ENCODE data around the gene SAMD4B. TPM values are rescaled to one million over a fixed set of nuclear protein-coding genes. Genes with fewer than 3 reads are reported as not detected.

SAMD4B gene
- total and polyA plus RNA-seq, 2 experiments from 2014 or later, result 104 to 172 TPM

DNA sequence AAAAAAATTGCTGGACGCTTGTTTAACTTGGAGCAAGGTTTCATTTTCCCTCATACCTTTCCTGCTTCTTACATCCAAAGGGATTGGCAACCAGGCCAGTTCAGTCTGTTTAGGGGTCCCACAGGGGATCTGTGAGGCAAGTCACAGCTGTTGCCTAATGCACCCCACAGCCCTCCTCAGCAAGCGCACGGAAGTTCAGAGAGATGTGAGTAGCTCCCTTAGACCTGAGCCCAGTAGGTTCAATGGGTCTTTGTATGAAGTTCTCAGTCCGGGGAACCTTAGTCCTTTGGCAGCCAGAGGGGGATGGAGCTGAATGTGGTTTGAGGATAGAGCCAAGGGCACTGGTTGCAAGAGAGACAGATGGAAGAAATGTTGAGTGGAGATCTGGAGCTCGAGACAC lies 13.0 kb downstream of the SAMD4B start:
- H3K4me1 ChIP-seq (ENCODE audit: insufficient read depth), result no peaks in the 10 kb centered on the region
- Mint-ChIP-seq H3K27me3 (ENCODE audit: insufficient read depth, low read depth, poor library complexity) (no peaks in the 10 kb centered on the region), H3K9me3 (no peaks in the 10 kb centered on the region), H3K4me1 (no peaks in the 10 kb centered on the region), H3K4me3 (no peak overlapping the region), H3K36me3 (ENCODE audit: low read depth) (peaks cover 68% of the 10 kb centered on the region), H3K27ac (0 out of 2 replicates have a peak overlapping the region, but pooled peaks have one; percentile 16)
- no peaks in the 10 kb centered on the region for H3K27me3 ChIP-seq (ENCODE audit: insufficient read depth)
- H2AFZ ChIP-seq, result no peak overlapping the region
- no peak for TF ChIP-seq JUNB (IDR thresholded peaks at IDR 0.05; ENCODE audit: unreplicated experiment)
- no peak for TF ChIP-seq NANOG (IDR thresholded peaks at IDR 0.05; ENCODE audit: borderline replicate concordance)
- TF ChIP-seq STAT1 (IDR thresholded peaks at IDR 0.05; ENCODE audit: unreplicated experiment), result no peak
- TF ChIP-seq, protein P1, sequence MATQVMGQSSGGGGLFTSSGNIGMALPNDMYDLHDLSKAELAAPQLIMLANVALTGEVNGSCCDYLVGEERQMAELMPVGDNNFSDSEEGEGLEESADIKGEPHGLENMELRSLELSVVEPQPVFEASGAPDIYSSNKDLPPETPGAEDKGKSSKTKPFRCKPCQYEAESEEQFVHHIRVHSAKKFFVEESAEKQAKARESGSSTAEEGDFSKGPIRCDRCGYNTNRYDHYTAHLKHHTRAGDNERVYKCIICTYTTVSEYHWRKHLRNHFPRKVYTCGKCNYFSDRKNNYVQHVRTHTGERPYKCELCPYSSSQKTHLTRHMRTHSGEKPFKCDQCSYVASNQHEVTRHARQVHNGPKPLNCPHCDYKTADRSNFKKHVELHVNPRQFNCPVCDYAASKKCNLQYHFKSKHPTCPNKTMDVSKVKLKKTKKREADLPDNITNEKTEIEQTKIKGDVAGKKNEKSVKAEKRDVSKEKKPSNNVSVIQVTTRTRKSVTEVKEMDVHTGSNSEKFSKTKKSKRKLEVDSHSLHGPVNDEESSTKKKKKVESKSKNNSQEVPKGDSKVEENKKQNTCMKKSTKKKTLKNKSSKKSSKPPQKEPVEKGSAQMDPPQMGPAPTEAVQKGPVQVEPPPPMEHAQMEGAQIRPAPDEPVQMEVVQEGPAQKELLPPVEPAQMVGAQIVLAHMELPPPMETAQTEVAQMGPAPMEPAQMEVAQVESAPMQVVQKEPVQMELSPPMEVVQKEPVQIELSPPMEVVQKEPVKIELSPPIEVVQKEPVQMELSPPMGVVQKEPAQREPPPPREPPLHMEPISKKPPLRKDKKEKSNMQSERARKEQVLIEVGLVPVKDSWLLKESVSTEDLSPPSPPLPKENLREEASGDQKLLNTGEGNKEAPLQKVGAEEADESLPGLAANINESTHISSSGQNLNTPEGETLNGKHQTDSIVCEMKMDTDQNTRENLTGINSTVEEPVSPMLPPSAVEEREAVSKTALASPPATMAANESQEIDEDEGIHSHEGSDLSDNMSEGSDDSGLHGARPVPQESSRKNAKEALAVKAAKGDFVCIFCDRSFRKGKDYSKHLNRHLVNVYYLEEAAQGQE (IDR thresholded peaks at IDR 0.05; ENCODE audit: unreplicated experiment), result no peak
- TF ChIP-seq CREB1 (CRISPR knock-in tag; IDR thresholded peaks at IDR 0.05; ENCODE audit: low read depth), result no peak
- TF ChIP-seq POLR2AphosphoS5 (IDR thresholded peaks at IDR 0.05; ENCODE audit: low read depth), result no peak
- TF ChIP-seq ZNF331 (CRISPR knock-in tag; IDR thresholded peaks at IDR 0.05; ENCODE audit: low read depth), result no peak
- TF ChIP-seq EZH2 (IDR thresholded peaks at IDR 0.05; ENCODE audit: low read depth, unreplicated experiment), result no peak
- TF ChIP-seq, protein P2, sequence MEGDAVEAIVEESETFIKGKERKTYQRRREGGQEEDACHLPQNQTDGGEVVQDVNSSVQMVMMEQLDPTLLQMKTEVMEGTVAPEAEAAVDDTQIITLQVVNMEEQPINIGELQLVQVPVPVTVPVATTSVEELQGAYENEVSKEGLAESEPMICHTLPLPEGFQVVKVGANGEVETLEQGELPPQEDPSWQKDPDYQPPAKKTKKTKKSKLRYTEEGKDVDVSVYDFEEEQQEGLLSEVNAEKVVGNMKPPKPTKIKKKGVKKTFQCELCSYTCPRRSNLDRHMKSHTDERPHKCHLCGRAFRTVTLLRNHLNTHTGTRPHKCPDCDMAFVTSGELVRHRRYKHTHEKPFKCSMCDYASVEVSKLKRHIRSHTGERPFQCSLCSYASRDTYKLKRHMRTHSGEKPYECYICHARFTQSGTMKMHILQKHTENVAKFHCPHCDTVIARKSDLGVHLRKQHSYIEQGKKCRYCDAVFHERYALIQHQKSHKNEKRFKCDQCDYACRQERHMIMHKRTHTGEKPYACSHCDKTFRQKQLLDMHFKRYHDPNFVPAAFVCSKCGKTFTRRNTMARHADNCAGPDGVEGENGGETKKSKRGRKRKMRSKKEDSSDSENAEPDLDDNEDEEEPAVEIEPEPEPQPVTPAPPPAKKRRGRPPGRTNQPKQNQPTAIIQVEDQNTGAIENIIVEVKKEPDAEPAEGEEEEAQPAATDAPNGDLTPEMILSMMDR (conservative IDR thresholded peaks at IDR 0.05; ENCODE audit: low read depth in 2 of 2), result no peak
- TF ChIP-seq, protein P3, sequence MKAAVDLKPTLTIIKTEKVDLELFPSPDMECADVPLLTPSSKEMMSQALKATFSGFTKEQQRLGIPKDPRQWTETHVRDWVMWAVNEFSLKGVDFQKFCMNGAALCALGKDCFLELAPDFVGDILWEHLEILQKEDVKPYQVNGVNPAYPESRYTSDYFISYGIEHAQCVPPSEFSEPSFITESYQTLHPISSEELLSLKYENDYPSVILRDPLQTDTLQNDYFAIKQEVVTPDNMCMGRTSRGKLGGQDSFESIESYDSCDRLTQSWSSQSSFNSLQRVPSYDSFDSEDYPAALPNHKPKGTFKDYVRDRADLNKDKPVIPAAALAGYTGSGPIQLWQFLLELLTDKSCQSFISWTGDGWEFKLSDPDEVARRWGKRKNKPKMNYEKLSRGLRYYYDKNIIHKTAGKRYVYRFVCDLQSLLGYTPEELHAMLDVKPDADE (IDR thresholded peaks at IDR 0.05), result no peak
- ATAC-seq (no peak), DNase-seq (ENCODE audit: low spot score) (no peak)
- peaks cover 26% of the 10 kb centered on the region for H4K20me1 ChIP-seq (replicated peaks; ENCODE audit: insufficient read depth)
- peaks cover 43% of the 10 kb centered on the region for H3K36me3 ChIP-seq (ENCODE audit: insufficient read depth)
- no peak overlapping the region for H3K27ac ChIP-seq (ENCODE audit: low read depth)
- H3K4me2 ChIP-seq, result no peak overlapping the region
- H3K4me3 ChIP-seq, result no peak overlapping the region
- no peaks in the 10 kb centered on the region for H3K9me2 ChIP-seq (ENCODE audit: insufficient read depth)
- peaks cover 10% of the 10 kb centered on the region; the same call in 1 of the 2 replicates for H3F3A ChIP-seq (replicated peaks; ENCODE audit: low read depth)
- H3K79me2 ChIP-seq (replicated peaks; ENCODE audit: insufficient read depth), result no peaks in the 10 kb centered on the region

All from GM23338 (cell line).